Hypothalamus (tissue), 51 donors: ENCODE data around the gene NAALADL2.
"Not testable (repeated sequence)": the region's sequence is repeated elsewhere in the genome, so short reads cannot be mapped to it uniquely, and the experiment has no call there.

Experiments used
- DNase-seq, 51 donors: peaks; one replicate each; lab custom pipeline; 2025; lab: John Stamatoyannopoulos, UW

NAALADL2 gene

DNA sequence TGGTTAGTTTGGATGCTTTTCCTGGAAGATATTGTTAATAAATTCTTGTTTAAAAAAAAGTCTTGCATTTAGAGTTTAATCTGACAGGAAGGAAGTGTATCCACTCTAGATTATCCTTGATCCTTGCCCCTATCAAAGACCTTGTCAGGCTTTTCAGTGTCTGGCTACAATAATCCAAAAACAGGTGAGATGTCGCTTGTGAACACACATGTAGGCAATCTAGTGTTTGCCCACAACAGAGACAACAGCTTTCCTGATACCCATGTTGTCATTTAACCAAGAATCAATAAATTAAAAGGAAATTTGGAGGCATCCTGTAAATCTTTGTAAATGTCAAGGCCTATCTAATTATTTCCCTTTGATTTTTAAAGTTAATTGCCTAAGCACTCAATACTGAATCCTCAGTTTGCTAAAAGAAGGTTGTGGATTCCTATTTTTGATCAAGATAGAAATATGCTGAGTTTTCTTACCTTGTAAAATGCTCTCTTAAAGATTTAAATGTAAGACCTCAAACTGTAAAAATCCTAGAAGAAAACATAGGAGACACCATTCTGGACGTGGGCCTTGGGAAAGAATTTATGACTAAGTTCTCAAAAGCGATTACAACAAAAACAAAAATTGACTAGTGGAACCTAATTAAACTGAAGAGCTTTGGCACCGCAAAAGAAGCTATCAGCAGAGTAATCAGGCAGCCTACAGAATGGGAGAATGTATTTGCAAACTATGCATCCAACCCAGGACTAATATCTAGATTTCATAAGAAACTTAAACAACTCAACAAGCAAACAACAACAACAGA lies 207.7 kb downstream of the NAALADL2 start:
- no peak for DNase-seq

GRCh38 chr3:175068587-175068986 lies 209.5 kb downstream of the NAALADL2 start:
- no peak for DNase-seq

GRCh38 chr3:175070946-175071345 lies 211.8 kb downstream of the NAALADL2 start:
- no peak for DNase-seq

GRCh38 chr3:175073219-175073905 lies 214.2 kb downstream of the NAALADL2 start:
- DNase-seq = no peak

- DNase-seq = no peak
Observed at GRCh38 chr3:175075269-175075668, 216.1 kb downstream of the NAALADL2 start.

- no peak for DNase-seq
Observed at GRCh38 chr3:175077216-175077615, 218.1 kb downstream of the NAALADL2 start.

- DNase-seq = no peak
Observed at GRCh38 chr3:175082631-175083030, 223.5 kb downstream of the NAALADL2 start.

DNA sequence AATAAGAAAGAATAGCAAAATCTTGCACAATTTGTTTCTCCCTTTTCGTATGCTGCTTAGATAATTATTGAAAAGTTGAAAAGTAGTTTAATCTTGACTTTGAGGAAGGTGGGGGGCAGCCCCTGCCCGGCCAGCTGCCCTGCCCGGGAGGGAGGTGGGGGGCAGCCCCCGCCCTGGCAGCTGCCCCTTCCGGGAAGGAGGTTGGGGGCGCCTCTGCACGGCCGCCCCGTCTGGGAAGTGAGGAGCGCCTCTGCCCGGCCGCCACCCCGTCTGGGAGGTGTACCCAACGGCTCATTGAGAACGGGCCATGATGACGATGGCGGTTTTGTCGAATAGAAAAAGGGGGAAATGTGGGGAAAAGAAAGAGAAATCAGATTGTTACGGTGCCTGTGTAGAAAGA lies 228.0 kb downstream of the NAALADL2 start:
- DNase-seq = not testable (repeated sequence)

GRCh38 chr3:175088766-175089380 lies 229.7 kb downstream of the NAALADL2 start:
- DNase-seq = no peak

DNA sequence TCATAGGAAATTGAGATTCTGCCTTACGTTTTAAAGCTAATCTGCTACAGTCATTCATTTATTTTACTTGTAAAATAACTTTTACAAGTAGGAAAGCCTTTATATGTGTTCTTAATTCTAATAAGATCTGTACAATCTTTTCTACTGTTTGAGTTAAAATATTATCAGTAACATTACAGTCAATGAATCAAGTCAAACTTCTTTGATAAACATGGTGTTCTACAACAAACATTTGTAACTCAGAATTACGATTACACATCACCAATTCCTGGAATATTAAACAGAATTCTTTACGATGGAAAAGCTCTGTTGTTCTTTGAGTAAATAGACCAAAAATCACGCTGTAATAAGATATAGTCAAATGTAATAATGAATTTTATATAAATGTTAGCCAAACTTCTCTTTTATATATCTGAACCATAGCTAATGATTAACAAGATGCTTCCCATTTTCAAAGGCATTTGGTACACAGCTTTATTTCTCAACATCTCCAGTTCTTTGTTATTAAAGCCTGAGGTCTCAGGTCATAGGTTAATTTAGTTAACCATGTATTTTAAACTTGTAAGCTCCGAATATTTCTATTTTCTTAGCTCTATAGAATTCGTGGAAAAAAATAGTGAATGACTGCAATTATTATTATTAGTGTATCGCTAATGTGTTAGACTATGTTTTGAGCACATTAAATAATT lies 232.4 kb downstream of the NAALADL2 start:
- DNase-seq = no peak

GRCh38 chr3:175093748-175094147 lies 234.6 kb downstream of the NAALADL2 start:
- DNase-seq = no peak

GRCh38 chr3:175094344-175094743 lies 235.2 kb downstream of the NAALADL2 start:
- DNase-seq = no peak

GRCh38 chr3:175098644-175099043 lies 239.5 kb downstream of the NAALADL2 start:
- no peak for DNase-seq

- no peak for DNase-seq
Observed at GRCh38 chr3:175102161-175102560, 243.0 kb downstream of the NAALADL2 start.

GRCh38 chr3:175103298-175103697 lies 244.2 kb downstream of the NAALADL2 start:
- DNase-seq = no peak

DNA sequence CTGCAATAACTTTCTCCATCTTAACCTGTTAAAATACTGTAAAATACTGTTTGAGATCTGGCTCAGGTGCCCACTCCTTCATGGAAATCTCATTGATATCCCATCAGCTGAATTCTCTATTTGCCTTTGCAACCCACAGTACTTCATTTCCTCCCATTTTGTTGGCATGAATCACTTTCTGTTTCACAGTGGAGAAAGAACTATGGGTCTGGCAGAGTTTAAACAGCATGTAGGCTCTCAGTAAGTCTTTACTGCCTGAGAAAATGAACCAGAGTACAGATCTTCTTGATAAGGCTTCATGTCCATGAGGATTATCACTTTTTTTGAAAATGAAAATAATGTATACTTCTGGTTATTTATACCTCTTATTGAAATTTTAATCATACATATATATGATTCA lies 245.9 kb downstream of the NAALADL2 start:
- DNase-seq = no peak

DNA sequence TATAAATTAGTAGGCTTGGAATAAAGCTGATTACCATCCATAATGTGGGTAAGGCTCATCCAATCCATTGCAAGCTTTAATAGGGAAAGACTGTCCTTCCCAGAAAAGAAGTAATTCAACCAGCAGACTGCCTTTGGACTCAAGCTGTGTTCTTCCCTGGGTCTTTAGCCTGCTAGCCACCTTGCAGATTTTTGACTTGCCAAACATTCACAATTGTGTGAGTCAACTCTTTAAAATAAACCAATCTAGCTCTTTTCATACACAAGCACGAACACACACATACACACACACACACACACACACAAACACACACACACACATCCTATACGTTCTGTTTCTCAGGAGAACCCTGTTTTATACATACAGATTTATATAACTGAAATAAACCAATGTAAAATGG lies 248.1 kb downstream of the NAALADL2 start:
- no peak for DNase-seq

GRCh38 chr3:175107995-175108394 lies 248.9 kb downstream of the NAALADL2 start:
- DNase-seq = no peak

GRCh38 chr3:175108613-175109151 lies 249.5 kb downstream of the NAALADL2 start:
- no peak for DNase-seq

GRCh38 chr3:175111036-175111435 lies 251.9 kb downstream of the NAALADL2 start:
- DNase-seq = no peak

DNA sequence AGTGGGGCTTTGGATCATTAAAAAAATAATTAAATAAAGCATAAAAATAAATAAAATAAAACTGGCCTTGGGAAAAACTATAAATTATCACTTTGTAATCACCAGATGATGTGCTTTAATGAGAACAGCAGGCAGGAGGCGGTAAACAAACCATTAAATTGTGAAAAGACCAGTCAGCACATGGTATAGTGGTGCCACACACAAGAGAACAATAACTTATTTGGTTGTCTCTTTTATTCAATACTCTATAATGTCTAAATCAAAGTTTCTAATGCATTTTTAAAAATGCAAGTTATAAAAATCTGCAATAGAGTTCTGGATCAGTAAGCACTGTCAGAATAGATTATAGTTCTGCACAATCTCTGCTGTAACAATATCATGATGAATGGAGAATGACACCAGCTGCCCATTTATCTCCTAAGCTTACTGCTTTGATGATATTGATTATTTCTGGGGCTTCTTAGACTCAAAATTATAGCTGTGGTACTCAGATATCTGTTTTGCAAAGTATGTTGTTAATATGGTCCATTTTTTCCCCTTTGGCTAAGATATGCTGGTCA lies 259.3 kb downstream of the NAALADL2 start:
- no peak for DNase-seq
